HG03575 (cell line): ENCODE results near the gene NXPH4.

Experiments
- ATAC-seq: cut with Tn5 transposase; IDR thresholded peaks from one replicate; pipeline ENCODE4 v1.9.1; 2021; ENCODE audit not compliant: unreplicated experiment, insufficient number of reproducible peaks, low FRiP score; ENCODE audit errors: extremely low read depth

Gene NXPH4

DNA sequence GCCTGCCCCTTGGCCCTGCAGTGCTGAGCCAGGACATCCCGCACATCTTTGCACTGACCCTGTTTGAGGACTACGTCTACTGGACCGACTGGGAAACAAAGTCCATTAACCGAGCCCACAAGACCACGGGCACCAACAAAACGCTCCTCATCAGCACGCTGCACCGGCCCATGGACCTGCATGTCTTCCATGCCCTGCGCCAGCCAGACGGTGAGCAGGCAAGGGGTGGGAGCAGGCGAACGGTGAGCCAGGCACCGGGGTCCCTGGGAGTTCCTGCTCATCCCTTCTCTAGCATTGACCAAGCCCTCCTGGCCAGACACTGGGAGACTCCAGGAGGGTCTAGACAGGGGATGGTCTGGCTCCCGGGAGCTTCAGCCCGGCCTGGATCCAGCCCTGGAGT is 17.4 kb upstream of the NXPH4 start:
- ATAC-seq = no peak

DNA sequence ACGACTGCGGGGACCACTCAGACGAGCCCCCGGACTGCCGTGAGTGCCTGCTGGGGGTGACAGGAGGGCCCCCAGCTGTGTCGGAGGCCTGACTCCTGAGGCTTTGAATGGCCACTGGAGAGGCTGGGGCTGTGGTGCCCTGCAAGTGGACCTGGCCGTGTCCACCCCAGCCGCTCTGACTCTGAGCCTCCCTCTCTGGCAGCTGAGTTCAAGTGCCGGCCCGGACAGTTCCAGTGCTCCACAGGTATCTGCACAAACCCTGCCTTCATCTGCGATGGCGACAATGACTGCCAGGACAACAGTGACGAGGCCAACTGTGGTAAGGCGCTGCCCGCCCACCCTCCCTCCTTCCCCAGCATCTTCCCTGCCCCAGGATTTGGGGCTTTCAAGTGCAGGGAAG is 16.1 kb upstream of the NXPH4 start:
- no peak for ATAC-seq

DNA sequence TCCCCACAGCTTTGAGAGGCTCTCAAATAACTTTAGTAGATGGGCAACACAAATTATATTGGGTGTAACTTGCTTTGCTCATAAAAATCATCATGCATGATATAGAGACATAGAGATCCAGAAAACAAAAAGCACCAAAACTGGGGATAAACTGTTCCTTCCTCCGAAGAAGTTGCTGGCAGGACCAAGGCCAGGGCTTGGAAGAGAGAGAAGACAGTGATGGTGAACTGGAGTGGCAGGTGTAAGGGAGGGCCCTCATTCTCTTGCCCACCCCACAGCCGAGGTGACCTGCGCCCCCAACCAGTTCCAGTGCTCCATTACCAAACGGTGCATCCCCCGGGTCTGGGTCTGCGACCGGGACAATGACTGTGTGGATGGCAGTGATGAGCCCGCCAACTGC is 15.4 kb upstream of the NXPH4 start:
- no peak for ATAC-seq

DNA sequence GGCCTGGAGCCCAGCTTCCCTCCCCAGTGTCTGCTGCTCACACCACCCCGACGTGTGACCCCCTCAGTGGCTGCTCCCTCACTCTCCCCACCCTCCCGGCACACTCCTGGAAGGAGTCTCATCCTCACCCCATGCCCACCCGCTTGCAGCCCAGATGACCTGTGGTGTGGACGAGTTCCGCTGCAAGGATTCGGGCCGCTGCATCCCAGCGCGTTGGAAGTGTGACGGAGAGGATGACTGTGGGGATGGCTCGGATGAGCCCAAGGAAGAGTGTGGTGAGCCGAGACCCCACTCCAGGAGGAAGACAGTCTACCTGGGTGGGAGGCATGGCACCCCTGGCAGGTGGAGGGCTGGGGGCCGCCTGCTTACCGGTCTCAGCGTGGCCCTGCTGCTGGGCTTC is 15.0 kb upstream of the NXPH4 start:
- no peak for ATAC-seq

DNA sequence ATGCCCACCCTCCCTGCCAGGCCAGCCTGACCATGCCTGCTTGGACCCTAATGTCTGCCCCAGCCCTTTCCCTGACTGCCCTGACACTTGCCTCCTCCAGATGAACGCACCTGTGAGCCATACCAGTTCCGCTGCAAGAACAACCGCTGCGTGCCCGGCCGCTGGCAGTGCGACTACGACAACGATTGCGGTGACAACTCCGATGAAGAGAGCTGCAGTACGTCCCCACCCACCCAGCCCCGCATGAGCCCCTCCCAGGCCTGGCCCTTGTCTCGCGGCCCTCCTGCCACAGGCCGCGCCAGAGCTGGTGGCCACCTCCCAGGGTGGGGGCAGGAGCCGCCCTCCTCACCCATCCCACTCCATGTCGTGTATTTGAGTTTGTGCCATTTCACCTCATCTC is 14.3 kb upstream of the NXPH4 start:
- ATAC-seq = no peak

DNA sequence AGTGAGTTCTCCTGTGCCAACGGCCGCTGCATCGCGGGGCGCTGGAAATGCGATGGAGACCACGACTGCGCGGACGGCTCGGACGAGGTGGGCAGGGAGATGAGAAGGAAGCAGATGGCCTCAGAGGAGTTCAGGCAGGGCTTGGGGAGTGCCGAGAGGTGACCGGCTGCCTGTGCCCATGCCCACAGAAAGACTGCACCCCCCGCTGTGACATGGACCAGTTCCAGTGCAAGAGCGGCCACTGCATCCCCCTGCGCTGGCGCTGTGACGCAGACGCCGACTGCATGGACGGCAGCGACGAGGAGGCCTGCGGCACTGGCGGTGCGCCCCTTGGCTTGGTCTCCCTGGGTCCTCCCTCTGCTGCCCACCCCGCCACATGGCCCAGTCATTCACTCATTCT is 13.4 kb upstream of the NXPH4 start:
- no peak for ATAC-seq

DNA sequence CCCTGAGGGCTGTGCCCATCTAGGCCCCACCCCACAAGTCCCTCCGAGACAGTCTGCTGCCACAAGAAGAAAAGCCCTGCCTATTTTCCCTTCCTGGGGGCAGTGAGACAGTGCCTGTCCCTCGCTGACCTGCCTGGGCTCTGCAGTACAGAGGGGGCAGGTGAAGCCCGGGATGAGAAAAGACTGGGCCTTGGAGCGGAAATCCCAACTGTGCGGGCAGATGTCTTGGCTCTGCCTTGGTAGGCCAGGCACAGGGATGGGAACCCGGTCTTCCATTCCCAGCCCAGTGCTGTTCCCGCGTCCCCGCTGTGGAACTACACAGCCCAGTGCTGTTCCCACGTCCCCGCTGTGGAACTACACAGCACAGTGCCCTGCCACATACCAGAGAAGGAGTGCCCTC is 12.8 kb upstream of the NXPH4 start:
- no peak for ATAC-seq

DNA sequence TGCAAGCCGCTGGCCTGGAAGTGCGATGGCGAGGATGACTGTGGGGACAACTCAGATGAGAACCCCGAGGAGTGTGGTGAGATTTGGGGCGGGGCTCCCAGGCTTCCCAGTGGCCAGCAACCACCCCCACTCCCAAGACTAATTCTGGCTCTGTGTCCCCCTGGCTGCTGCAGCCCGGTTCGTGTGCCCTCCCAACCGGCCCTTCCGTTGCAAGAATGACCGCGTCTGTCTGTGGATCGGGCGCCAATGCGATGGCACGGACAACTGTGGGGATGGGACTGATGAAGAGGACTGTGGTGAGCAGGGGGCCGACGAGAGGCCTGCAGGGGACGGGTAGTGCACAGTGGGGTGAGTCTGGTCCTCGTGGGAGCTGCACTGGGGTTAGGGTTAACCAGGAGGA is 12.1 kb upstream of the NXPH4 start:
- ATAC-seq = no peak

DNA sequence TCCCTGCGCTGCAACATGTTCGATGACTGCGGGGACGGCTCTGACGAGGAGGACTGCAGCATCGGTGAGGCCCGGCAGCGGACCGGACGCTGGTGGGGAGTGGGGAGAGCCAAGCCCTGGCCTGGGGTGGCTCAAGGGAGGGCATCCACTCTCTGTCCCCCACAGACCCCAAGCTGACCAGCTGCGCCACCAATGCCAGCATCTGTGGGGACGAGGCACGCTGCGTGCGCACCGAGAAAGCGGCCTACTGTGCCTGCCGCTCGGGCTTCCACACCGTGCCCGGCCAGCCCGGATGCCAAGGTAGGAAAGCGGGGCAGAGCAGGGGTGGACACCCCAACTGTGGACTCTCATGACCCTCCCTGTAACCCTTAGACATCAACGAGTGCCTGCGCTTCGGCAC is 11.4 kb upstream of the NXPH4 start:
- ATAC-seq = no peak

DNA sequence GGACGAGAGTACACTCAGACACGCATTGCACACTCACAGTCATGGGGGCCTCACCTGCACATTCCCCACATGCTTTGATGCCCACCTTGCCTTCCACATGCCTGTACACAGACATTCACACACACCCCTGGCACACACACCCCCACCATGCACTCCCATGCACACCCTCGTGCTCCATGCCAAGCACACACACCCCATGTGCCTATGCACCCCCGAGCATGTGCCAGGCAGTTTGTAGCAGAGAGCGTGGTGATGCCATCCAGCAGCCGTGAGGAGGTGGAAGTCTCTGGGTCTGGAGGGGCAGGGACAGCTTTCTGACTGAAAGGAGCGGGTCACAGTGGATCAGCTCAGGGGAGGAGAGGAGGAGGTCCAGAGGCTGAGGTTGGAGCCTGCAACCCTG is 10.7 kb upstream of the NXPH4 start:
- ATAC-seq = no peak

DNA sequence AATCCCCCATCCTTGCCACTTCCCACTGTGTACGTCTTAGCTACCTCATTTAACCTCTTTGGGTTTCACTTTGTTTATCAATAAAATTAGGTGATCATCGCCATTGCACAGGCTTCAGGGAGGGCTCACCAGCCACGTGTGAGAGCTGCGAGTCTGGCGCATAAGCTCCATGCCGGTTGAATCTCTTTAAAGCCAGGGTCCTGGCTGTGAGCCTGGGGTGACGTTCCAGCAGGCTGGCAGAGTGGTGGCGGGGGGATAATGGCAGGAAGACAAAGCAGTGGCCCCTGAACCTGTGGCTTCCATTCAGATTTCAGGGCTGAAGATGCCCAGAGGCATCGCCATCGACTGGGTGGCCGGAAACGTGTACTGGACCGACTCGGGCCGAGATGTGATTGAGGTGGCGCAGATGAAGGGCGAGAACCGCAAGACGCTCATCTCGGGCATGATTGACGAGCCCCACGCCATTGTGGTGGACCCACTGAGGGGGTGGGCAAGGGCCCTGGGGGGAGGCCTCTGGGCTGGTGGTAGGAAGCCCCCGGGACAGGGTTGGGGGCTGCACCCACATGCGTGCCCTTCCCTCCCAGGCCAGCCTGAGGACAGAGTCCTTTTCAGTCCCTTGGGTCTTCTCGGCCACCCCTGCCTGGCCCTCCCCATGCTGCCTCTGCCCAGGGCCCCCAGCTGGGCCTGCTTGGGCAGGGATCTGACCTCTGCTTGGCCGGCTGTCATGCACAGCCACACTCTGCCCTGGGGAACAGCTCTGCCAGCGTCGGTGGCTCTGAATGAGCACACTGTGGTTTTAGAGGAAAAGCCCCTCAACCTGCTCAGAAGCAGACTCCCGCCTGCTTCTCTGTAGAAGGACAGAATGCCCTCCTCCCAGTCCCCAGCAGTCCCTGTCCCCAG is 8.6 kb upstream of the NXPH4 start:
- no peak for ATAC-seq

DNA sequence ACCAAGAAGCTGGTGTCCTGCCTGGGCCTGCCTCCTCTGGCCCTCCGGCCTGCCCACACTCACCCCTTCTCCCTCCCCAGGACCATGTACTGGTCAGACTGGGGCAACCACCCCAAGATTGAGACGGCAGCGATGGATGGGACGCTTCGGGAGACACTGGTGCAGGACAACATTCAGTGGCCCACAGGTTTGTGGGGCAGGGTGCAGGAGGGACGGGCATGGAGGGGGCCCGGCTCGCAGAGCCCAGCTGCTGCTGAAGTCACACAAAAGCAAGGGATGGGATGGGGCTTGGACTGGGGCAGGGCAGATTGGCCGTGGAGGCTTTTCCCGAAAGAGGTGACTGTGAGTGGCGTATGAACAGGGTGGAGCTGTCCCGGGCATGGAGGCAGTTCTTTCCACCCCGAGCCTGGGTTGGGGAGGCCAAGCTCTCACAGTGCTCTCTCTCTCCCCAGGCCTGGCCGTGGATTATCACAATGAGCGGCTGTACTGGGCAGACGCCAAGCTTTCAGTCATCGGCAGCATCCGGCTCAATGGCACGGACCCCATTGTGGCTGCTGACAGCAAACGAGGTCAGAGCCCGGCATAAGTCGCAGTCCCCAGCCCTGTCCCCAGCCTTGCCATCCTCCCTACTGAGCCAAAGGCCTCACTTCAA is 7.8 kb upstream of the NXPH4 start:
- no peak for ATAC-seq

DNA sequence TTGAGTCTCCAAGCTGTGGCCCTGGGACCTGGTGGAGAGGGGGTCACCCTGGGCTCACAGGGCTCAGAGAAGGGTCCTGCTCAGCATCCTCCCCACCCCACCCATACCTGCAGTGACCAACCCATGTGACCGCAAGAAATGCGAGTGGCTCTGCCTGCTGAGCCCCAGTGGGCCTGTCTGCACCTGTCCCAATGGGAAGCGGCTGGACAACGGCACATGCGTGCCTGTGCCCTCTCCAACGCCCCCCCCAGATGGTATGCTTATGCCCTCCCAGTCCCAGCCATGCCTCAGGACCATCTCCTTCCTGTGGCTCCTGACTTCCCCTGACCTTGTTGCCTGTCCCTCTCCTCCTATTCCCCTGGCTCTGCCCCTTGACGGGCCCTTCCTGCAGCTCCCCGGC is 6.7 kb upstream of the NXPH4 start:
- no peak for ATAC-seq

DNA sequence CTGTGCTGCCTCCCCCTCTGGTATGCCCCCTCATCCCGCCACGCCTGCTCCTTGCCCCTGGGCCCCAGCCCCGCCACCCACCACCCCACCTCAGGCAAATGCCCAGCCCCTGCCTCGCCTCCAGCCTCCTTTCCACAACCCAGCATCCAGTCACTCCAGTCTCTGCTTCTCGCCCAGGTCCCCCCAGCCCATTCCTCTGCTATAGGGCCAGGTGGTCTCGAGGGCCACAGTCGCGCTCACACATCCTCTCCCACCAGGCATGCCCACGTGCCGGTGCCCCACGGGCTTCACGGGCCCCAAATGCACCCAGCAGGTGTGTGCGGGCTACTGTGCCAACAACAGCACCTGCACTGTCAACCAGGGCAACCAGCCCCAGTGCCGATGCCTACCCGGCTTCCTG is 6.1 kb upstream of the NXPH4 start:
- no peak for ATAC-seq

DNA sequence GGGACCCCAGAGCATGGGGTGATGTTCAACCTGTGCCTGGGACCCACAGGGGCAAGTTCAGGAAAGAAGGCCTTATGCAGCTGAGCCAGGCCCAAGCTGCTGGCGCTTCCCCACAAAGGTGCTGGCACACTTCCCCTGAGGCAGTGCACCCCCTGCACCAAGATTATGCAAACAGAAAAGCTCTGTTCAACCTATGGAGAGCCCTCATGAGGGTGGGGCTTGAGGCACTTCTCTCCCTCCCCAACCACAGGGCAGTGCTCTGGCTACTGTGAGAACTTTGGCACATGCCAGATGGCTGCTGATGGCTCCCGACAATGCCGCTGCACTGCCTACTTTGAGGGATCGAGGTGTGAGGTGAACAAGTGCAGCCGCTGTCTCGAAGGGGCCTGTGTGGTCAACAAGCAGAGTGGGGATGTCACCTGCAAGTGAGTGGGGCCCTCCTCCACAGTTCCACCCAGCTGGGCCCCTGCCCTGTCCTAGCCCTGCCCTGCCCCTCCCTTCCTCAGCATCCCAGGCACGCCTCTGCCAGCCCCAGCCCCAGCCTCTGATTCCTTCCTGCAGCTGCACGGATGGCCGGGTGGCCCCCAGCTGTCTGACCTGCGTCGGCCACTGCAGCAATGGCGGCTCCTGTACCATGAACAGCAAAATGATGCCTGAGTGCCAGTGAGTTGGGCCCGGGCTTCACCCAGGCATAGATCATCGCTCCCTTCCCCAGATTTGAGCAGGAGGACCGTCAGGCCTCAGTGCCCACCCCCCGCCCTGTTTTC is 5.5 kb upstream of the NXPH4 start:
- no peak for ATAC-seq

DNA sequence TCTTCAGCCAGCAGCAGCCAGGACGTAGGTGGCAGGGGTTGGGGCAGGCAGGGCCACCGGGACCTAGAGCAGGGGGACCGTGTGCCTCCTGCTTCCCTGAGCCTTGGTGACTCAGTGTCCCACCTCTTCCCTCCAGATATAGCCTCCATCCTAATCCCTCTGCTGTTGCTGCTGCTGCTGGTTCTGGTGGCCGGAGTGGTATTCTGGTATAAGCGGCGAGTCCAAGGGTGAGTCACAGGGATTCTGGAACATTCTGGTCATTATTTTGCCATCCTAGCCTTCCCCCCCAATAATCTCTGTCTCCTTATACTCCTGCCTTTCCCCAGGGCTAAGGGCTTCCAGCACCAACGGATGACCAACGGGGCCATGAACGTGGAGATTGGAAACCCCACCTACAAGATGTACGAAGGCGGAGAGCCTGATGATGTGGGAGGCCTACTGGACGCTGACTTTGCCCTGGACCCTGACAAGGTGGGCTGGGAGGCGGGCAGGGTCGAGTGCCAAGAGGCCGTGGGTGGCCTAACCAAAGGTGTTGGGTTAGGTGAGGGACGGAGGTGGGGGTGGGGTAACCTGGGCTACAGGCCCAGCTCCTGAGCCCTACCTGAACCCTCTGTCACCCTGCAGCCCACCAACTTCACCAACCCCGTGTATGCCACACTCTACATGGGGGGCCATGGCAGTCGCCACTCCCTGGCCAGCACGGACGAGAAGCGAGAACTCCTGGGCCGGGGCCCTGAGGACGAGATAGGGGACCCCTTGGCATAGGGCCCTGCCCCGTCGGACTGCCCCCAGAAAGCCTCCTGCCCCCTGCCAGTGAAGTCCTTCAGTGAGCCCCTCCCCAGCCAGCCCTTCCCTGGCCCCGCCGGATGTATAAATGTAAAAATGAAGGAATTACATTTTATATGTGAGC is 4.5 kb upstream of the NXPH4 start:
- ATAC-seq = no peak

DNA sequence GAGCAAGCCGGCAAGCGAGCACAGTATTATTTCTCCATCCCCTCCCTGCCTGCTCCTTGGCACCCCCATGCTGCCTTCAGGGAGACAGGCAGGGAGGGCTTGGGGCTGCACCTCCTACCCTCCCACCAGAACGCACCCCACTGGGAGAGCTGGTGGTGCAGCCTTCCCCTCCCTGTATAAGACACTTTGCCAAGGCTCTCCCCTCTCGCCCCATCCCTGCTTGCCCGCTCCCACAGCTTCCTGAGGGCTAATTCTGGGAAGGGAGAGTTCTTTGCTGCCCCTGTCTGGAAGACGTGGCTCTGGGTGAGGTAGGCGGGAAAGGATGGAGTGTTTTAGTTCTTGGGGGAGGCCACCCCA is 3.9 kb upstream of the NXPH4 start:
- no peak for ATAC-seq

DNA sequence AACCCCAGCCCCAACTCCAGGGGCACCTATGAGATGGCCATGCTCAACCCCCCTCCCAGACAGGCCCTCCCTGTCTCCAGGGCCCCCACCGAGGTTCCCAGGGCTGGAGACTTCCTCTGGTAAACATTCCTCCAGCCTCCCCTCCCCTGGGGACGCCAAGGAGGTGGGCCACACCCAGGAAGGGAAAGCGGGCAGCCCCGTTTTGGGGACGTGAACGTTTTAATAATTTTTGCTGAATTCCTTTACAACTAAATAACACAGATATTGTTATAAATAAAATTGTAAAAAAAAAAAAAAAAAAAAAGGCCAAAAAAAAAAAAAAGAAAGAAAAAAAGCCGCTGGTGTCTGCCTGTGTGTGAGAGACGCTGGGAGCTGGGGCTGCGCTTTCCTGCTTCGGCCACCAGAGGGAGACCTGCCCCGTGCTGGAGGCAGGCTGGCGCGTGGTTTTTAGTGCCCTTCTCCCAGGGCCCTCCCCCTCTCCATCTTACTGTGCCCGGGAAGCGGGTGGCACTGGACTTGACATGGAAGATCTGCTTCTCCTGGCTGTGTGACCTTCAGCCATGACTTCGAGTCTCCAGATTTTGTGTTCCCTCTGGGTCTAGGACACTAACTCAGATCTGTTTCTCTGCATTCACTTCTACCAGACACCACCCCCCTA is 3.4 kb upstream of the NXPH4 start:
- ATAC-seq = no peak
